Measurements from ENCODE around the gene LRMDA.

- TF ChIP-seq CTCF (IDR thresholded peaks at IDR 0.05) (no peak), RAD21 (conservative IDR thresholded peaks at IDR 0.05 in 1 of 2, IDR thresholded peaks at IDR 0.05 in 1 of 2) (no peak), SREBF2 (IDR thresholded peaks at IDR 0.05) (no peak), HES2 (IDR thresholded peaks at IDR 0.05) (no peak), MAX (IDR thresholded peaks at IDR 0.05) (no peak), POLR2A (IDR thresholded peaks at IDR 0.05; ENCODE audit: low read length) (no peak), BHLHE40 (IDR thresholded peaks at IDR 0.05; ENCODE audit: low read depth, low read length) (no peak), EP300 (IDR thresholded peaks at IDR 0.05) (no peak), FOSL2 (IDR thresholded peaks at IDR 0.05) (no peak), FOSL2 (CRISPR knock-in tag; IDR thresholded peaks at IDR 0.05) (no peak)
These were observed 371.7 kb downstream of the LRMDA start for GRCh38 chr10:75803121-75803520.

Measured in A549 (cell line).